HL-60 (cell line): ENCODE results near the gene EPB41L3.

Source experiments
- GABPA ChIP-seq: IDR thresholded peaks from 2 replicates; pipeline ENCODE4 v1.6.1; 2012; ENCODE audit warnings: low read depth
- POLR2AphosphoS5 ChIP-seq: IDR thresholded peaks from 2 replicates; pipeline ENCODE4 v1.6.1; 2012; ENCODE audit warnings: low read depth
- TF ChIP-seq, protein P1 (sequence below): IDR thresholded peaks from one replicate; pipeline ENCODE4 v1.5.1; 2011; ENCODE audit warnings: low read length, control low read depth, inconsistent platforms; ENCODE audit not compliant: insufficient read depth
- TF ChIP-seq, protein P2 (sequence below): IDR thresholded peaks from 2 replicates; pipeline ENCODE4 v1.6.1; 2012; ENCODE audit warnings: low read depth; ENCODE audit not compliant: insufficient replicate concordance

DNA sequence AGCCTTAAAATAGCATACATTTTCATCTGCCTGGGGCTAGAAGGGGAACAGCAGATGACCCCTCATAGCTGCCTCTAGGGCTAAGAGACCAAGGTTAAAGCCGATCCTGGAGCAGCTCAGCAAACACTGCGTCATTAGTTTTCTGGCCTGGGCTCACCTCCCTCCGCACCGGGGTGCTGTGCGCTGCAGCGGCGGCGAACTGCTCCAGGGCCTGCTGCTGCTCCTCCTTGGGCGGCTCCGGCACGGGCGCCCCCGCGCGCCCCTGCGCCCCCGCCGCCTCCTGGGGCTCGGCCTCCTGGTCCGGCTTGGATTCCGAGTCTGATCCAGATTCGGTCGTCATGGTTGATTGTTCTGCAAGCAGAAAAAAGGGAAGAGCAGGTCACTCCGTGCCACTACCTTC lies 55.0 kb downstream of the EPB41L3 start:
- TF ChIP-seq POLR2AphosphoS5 (no peak), GABPA (no peak)
- TF ChIP-seq, protein P1, sequence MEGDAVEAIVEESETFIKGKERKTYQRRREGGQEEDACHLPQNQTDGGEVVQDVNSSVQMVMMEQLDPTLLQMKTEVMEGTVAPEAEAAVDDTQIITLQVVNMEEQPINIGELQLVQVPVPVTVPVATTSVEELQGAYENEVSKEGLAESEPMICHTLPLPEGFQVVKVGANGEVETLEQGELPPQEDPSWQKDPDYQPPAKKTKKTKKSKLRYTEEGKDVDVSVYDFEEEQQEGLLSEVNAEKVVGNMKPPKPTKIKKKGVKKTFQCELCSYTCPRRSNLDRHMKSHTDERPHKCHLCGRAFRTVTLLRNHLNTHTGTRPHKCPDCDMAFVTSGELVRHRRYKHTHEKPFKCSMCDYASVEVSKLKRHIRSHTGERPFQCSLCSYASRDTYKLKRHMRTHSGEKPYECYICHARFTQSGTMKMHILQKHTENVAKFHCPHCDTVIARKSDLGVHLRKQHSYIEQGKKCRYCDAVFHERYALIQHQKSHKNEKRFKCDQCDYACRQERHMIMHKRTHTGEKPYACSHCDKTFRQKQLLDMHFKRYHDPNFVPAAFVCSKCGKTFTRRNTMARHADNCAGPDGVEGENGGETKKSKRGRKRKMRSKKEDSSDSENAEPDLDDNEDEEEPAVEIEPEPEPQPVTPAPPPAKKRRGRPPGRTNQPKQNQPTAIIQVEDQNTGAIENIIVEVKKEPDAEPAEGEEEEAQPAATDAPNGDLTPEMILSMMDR: no peak
- TF ChIP-seq, protein P2, sequence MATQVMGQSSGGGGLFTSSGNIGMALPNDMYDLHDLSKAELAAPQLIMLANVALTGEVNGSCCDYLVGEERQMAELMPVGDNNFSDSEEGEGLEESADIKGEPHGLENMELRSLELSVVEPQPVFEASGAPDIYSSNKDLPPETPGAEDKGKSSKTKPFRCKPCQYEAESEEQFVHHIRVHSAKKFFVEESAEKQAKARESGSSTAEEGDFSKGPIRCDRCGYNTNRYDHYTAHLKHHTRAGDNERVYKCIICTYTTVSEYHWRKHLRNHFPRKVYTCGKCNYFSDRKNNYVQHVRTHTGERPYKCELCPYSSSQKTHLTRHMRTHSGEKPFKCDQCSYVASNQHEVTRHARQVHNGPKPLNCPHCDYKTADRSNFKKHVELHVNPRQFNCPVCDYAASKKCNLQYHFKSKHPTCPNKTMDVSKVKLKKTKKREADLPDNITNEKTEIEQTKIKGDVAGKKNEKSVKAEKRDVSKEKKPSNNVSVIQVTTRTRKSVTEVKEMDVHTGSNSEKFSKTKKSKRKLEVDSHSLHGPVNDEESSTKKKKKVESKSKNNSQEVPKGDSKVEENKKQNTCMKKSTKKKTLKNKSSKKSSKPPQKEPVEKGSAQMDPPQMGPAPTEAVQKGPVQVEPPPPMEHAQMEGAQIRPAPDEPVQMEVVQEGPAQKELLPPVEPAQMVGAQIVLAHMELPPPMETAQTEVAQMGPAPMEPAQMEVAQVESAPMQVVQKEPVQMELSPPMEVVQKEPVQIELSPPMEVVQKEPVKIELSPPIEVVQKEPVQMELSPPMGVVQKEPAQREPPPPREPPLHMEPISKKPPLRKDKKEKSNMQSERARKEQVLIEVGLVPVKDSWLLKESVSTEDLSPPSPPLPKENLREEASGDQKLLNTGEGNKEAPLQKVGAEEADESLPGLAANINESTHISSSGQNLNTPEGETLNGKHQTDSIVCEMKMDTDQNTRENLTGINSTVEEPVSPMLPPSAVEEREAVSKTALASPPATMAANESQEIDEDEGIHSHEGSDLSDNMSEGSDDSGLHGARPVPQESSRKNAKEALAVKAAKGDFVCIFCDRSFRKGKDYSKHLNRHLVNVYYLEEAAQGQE: no peak
